GM12874 (cell line): ENCODE results near the gene WNT3.

Source experiments
- TF ChIP-seq, protein P1 (sequence below): IDR thresholded peaks from 2 replicates; pipeline ENCODE4 v1.5.1; 2011; ENCODE audit warnings: low read depth, mild to moderate bottlenecking, control low read depth, low read length, moderate library complexity; ENCODE audit not compliant: insufficient read depth

WNT3 gene

DNA sequence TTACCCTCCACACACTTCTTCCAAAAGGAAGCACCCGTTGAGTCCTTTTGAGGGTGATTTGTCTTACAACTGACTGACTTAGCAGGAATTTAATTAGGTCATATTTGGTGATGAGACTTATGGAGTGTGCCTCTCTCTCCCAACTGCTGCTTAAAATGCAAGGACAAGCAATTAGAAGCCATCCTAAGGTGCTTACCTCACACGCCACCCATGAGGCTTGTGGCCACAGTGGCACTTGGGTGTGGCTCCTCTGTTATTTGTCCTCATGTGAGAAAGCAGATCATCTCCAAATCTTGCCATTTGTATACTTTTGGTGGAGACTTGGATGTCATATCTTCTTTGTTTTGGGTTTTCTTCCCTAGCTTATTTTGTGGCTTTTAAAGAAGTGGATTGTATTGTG is 61.6 kb downstream of the WNT3 start:
- TF ChIP-seq, protein P1, sequence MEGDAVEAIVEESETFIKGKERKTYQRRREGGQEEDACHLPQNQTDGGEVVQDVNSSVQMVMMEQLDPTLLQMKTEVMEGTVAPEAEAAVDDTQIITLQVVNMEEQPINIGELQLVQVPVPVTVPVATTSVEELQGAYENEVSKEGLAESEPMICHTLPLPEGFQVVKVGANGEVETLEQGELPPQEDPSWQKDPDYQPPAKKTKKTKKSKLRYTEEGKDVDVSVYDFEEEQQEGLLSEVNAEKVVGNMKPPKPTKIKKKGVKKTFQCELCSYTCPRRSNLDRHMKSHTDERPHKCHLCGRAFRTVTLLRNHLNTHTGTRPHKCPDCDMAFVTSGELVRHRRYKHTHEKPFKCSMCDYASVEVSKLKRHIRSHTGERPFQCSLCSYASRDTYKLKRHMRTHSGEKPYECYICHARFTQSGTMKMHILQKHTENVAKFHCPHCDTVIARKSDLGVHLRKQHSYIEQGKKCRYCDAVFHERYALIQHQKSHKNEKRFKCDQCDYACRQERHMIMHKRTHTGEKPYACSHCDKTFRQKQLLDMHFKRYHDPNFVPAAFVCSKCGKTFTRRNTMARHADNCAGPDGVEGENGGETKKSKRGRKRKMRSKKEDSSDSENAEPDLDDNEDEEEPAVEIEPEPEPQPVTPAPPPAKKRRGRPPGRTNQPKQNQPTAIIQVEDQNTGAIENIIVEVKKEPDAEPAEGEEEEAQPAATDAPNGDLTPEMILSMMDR = no peak

DNA sequence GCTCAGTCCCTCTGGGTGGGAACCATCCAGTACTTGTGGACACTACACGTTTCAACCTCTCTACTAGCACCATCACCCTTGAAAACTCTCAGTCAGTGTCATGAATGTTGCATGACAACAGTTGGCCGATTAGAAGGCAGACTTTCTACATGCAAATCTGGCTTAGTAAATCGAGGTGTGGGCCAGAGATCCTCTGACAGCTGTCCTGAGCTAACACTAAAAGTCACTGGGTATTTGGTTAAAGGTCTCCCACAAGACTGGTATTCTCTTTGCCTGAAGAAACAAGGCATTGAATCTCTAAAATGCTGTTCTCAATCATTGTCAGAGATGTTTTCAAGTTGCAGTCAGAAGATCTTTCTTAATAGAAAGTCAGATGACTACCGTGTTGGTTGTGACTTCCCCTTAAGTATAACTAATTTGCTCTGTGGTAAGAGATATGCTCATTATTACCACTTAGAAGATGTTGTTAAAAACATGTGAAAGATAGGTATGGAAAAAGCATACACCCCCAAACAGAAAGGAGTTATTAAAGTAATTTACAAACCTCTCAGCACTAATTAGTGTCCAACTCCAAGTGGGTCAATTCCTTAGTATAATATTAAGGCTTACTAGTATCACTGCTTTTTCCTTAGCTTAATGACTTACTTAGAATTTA is 62.3 kb downstream of the WNT3 start:
- TF ChIP-seq, protein P1 = no peak

GRCh38 chr17:46753776-46754175 is 64.7 kb downstream of the WNT3 start:
- TF ChIP-seq, protein P1 = no peak

- TF ChIP-seq, protein P1 = no peak
Observed at GRCh38 chr17:46751425-46751824, 67.1 kb downstream of the WNT3 start.

DNA sequence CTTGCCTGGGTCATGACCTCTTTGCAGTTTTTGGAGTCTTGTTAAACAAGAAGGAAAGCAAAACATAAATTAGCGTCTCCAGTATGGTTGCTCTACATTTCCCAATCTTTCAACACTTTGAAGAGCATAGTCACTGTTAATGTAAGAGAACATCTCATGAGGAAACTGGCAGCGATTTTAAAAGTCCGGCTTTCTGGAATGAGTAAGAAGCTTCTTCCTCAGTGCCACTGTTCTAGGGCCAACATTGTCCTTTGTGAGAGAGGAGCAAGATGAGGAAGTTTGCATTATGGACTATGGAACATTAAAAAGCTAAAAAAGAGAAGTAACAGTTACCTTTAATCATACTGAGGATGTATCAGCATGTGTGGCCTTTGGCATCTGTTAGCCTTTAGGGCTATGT is 73.1 kb downstream of the WNT3 start:
- TF ChIP-seq, protein P1 = no peak

DNA sequence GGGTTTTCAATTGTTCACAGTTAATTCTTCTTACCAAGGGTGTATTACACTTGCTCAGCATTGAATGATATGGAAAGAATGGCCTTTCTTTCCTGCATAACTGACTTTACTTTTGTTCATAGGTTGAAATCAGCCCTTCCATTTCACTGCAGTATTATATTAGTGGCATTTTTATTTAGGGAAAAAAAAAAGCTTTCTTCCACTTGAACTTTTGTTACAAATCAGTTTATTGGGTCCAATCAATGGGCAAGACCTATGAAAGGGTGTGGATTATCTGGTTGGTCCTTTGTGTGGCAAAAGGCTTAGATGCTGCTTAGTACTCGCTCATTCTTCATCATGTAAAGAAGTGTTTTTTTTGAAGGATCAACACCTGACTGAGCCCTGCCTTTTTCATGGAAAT is 74.1 kb downstream of the WNT3 start:
- TF ChIP-seq, protein P1 = no peak

DNA sequence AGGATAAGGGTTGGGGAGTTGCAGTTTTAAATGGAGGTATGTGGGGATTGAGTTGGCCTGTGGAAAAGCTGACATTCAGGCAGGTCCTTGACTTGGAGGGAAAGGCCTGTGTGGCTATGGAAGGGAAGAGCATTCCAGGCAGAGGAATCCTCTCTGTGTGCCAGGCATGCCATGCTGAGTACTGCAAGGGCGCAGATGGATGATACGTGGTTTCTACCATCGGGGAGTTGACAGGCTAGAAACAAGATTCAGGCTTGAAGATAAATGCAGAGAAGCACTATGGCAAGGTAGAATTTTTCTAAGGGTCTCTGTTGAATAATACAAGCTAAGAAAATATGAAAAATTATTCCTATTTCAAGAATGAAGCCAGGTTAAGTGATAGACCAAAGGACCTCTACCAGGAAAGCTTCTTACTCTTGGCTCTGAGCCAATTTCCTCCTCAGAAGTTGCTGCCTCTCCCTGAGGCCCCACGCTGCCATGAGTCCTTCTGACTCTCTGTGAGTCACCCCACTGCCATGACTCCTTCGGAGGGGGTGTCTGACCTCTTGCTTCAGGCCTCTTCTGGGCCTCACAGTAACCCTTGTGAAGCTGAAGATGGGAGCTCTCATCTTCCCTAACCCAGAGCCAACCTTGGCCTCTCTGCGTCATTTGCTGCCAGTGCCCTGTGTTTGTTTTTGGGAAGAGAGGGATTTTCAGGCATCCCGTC is 75.8 kb downstream of the WNT3 start:
- TF ChIP-seq, protein P1 = no peak
